SK-N-SH treated with all-trans-retinoic acid at 6 μM for 48 hours (cell line): ENCODE results near the gene REPS2.

Experiments
- ARNTL ChIP-seq: fragments of 450-650 bp; formaldehyde crosslinking; IDR thresholded peaks from 2 replicates; pipeline ENCODE4 v1.5.0; 2020; ENCODE audit warnings: low read depth, mild to moderate bottlenecking, moderate library complexity, borderline replicate concordance
- GLIS3 ChIP-seq: fragments of 250-450 bp; sonication (Bioruptor Pico); IDR thresholded peaks from 2 replicates; pipeline ENCODE4 v1.5.0; 2020; ENCODE audit warnings: mild to moderate bottlenecking, moderate library complexity
- ISL1 ChIP-seq: fragments of 250-450 bp; sonication (Bioruptor Pico); IDR thresholded peaks from 2 replicates; pipeline ENCODE4 v2.1.2; 2022; ENCODE audit warnings: mild to moderate bottlenecking, moderate library complexity
- ZFP30 ChIP-seq: fragments of 450-650 bp; formaldehyde crosslinking; IDR thresholded peaks from 2 replicates; pipeline ENCODE4 v1.5.0; 2022; ENCODE audit warnings: mild to moderate bottlenecking, moderate library complexity
- ZNF70 ChIP-seq: fragments of 450-650 bp; formaldehyde crosslinking; IDR thresholded peaks from 2 replicates; pipeline ENCODE4 v1.5.0; 2020; ENCODE audit warnings: mild to moderate bottlenecking, moderate library complexity

DNA sequence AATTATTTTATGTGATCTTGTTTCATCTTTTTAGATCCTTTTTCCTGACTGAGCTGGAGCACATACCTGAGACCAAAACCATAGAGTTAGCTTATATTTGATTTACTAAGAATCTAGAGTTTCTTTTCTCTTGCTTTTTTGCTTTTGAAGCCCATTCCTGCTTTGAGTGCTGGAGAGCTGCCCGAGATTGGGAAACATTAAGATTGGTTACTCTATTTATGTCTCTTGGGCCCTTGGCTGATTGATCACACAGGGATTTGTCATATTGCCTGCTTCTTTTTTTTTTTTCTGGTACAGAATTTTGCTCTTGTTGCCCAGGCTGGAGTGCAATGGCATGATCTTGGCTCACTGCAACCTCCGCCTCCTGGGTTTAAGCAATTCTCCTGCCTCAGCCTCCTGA, 73.9 kb downstream of the REPS2 start:
- no peak for TF ChIP-seq ARNTL
- TF ChIP-seq ZNF70 (CRISPR knock-in tag): no peak
- no peak for TF ChIP-seq GLIS3 (CRISPR knock-in tag)
- no peak for TF ChIP-seq ZFP30 (CRISPR knock-in tag)
- no peak for TF ChIP-seq ISL1 (CRISPR knock-in tag)
